Astrocyte (in vitro differentiated cells and primary cell): ENCODE measurements around the gene RNF111.

Experiments
- CTCF ChIP-seq: IDR thresholded peaks from 2 replicates; pipeline ENCODE4 v1.5.1; 2011; ENCODE audit warnings: low read depth, mild to moderate bottlenecking, inconsistent platforms, low read length, moderate library complexity; ENCODE audit not compliant: insufficient read depth
- EZH2 ChIP-seq: IDR thresholded peaks from 2 replicates; pipeline ENCODE4 v1.6.1; 2012; ENCODE audit warnings: mild to moderate bottlenecking, low read length, inconsistent platforms; ENCODE audit not compliant: insufficient read depth

- no peak for TF ChIP-seq CTCF
- TF ChIP-seq EZH2, result no peak
These were observed 153.2 kb downstream of the RNF111 start for GRCh38 chr15:59140422-59141226.
